Measurements from ENCODE around the gene PTPRN. TPM values are rescaled to one million over a fixed set of nuclear protein-coding genes. Genes with fewer than 3 reads are reported as not detected.
"Not testable (repeated sequence)": the region's sequence is repeated elsewhere in the genome, so short reads cannot be mapped to it uniquely, and the experiment has no call there.

PTPRN gene
- total RNA-seq, 2 experiments from 2014 or later, result 0.04 to 0.42 TPM

GRCh38 chr2:219312683-219313263, 3.6 kb upstream of the PTPRN start:
- POLR2A ChIA-PET, result not testable (repeated sequence)
- CTCF ChIA-PET, result interaction anchor here (1.5 kb wide), 1 partner anchor 18 kb away, joined by 5 read pairs; no protein-coding TSS in a partner anchor

- ChIA-PET CTCF (interaction anchor here (0.6 to 2.0 kb wide), 2 partner anchors 14 to 41 kb away, joined by 4 to 5 read pairs; no protein-coding TSS in a partner anchor), POLR2A (no interaction called here)
Measured at GRCh38 chr2:219308142-219309101, 779 bp downstream of the PTPRN start.

GRCh38 chr2:219306047-219306446, 3.2 kb downstream of the PTPRN start:
- CTCF ChIA-PET, result interaction anchor here (0.8 to 3.0 kb wide), 4 partner anchors 8 to 48 kb away, joined by 3 to 10 read pairs (median 3); no protein-coding TSS in a partner anchor
- POLR2A ChIA-PET, result no interaction called here

- POLR2A ChIA-PET, result no interaction called here
- CTCF ChIA-PET, result interaction anchor here (3.0 kb wide), 1 partner anchor 9 kb away, joined by 10 read pairs; no protein-coding TSS in a partner anchor
Measured at GRCh38 chr2:219304223-219304622, 5.0 kb downstream of the PTPRN start.

GRCh38 chr2:219302412-219302968, 6.7 kb downstream of the PTPRN start:
- ChIA-PET CTCF (no interaction called here), POLR2A (no interaction called here)

- POLR2A ChIA-PET, result no interaction called here
- CTCF ChIA-PET, result interaction anchor here (0.6 to 3.1 kb wide), 7 partner anchors 20 to 141 kb away, joined by 3 to 18 read pairs (median 4); partner anchors contain the start of genes DNAJB2 and NHEJ1
Measured at GRCh38 chr2:219300022-219300421, 9.2 kb downstream of the PTPRN start.

DNA sequence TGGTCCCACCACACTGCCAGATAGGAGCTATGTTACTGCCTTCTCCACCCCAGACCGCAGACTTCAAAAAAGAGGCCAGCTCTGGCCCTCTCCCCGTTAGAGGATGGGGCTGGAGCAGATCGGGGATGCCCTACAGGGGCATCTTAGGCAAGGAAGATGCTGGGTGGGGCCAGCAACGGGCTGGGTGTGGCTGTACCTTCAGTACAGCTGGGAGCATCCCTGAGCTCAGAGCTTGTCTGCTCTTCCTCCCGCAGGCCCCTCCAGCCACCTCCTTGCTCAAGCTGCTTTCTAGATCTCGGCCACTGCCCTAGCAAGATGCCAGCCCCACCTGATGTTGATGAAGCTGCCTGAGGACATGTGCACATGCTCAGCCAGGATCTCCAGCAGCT, 9.8 kb downstream of the PTPRN start:
- POLR2A ChIA-PET, result no interaction called here

GRCh38 chr2:219298759-219299371, 10.3 kb downstream of the PTPRN start:
- POLR2A ChIA-PET, result no interaction called here

More for the DNA sequence above, 9.8 kb downstream of the PTPRN start:
- CTCF ChIA-PET, result interaction anchor here (0.6 to 3.1 kb wide), 9 partner anchors 20 to 141 kb away, joined by 3 to 18 read pairs (median 4); partner anchors contain the start of genes CNPPD1, DNAJB2 and NHEJ1

GRCh38 chr2:219297766-219298456, 11.3 kb downstream of the PTPRN start:
- POLR2A ChIA-PET, result no interaction called here

More at GRCh38 chr2:219298759-219299371, 10.3 kb downstream of the PTPRN start:
- CTCF ChIA-PET, result interaction anchor here (0.6 to 3.1 kb wide), 10 partner anchors 8 to 240 kb away, joined by 3 to 18 read pairs (median 4); partner anchors contain the start of genes CNPPD1 and NHEJ1

GRCh38 chr2:219296631-219297391, 12.4 kb downstream of the PTPRN start:
- CTCF ChIA-PET, result interaction anchor here (0.6 to 1.6 kb wide), 4 partner anchors 18 to 137 kb away, joined by 3 to 5 read pairs (median 3); no protein-coding TSS in a partner anchor
- POLR2A ChIA-PET, result no interaction called here

More at GRCh38 chr2:219297766-219298456, 11.3 kb downstream of the PTPRN start:
- CTCF ChIA-PET, result interaction anchor here (0.8 to 3.1 kb wide), 9 partner anchors 9 to 239 kb away, joined by 3 to 18 read pairs (median 4); partner anchors contain the start of gene NHEJ1

DNA sequence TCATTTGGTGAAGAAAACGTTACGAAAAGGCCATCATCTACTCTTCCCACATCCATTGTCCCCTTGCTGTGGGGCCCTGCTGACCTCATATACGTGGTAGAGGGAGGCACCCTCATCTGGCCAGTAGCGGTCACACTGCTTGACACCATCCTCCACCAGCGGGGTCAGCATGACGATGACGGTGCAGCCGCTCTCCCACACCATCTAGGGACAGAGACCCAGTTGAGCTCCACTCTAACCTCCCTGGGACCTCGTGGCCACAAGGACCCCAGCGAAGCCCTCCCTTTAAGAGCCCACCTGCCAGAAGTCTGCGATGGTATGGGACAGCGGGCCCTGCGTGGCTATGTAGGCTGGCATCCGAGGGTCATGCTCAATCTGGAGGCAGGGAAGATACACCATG, 13.1 kb downstream of the PTPRN start:
- ChIA-PET POLR2A (interaction anchor here (3.2 kb wide), 1 partner anchor 17 kb away, joined by 26 read pairs; the partner anchor contains the start of gene DNAJB2), CTCF (interaction anchor here (1.3 to 4.9 kb wide), 11 partner anchors 9 to 889 kb away, joined by 3 to 76 read pairs (median 10); partner anchors contain the start of genes DNAJB2, NHEJ1, TUBA4A and TUBA4B)

DNA sequence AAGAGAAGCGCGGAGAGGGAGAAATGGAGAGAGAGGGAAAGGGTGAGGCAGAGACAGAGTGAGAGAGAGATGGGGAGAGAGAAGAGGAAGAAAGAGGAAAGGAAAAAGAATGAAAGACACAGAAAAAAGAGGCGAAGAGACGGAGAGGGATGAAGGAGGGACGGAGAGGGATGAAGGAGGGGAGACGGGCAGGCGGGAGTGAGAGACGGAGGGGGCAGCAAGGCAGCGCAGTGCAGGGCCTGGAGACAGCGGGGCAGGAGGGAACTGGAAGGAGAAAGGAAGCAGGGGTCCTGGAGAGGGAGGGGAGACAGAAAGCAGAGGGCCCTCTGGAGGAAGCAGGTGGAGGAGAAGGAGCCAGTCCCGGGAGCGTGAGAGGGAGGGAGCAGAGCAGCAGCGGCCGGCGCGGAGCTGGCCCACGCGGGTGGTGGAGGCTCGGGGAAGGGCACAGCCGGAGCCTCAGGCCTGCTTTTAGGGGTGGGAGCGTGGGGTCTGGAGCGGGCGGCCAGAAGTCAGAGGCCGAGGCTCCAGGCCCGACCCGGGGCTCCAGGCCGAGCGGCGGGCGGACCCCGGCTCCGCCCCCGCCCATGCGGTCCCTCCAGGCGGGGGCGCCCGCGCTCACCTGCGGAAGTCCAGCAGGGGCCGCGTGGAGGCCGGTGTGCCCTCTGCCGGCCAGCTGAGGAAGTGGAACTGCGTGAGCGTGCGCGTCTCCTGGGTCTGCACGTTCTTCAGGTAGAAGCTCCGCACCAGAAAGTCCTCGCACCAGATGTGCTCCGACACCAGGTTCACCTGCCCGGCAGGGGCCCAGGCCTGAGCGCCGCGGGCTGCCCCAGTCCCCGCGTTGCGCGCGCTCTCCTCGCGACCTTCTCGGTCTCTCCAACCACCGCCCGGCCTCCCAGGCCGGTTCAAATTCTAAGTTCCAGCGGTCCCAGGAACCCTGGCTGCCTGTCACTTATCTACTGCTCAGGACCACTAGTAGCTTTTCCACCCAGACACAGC, 14.5 kb downstream of the PTPRN start:
- POLR2A ChIA-PET, result interaction anchor here (0.5 to 3.2 kb wide), 8 partner anchors 8 to 587 kb away, joined by 3 to 26 read pairs (median 6); partner anchors contain the start of genes ANKZF1, ATG9A, DNAJB2 and GLB1L
- CTCF ChIA-PET, result interaction anchor here (0.5 to 4.9 kb wide), 49 partner anchors 8 to 888 kb away, joined by 3 to 76 read pairs (median 5); partner anchors contain the start of genes CNPPD1, DNAJB2, DNPEP and GLB1L

DNA sequence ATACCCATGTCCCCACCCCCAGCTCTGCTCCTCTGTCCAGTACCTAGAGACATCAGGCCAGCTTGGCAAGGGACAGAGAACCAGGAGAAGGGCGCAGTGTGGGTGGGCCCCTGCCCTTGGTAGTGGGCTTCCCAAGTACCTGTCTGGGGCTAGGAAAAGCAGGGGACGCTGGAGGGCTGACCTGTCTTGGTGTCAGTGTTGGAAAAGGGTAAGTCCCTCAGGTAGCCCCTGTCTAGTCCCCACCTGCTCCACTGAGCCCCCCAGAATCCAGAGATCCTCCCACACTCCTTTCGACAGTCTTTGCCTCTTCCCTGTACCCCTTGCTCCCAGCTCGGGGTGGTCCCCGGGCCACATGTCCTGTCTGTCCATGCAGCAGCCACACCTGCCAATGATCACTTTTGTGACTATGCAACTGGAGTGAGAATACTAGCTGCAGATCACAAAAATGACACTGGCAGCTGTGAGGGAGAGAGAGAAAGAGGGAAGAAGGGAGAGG, 15.4 kb downstream of the PTPRN start:
- ChIA-PET CTCF (interaction anchor here (2.1 to 4.9 kb wide), 6 partner anchors 10 to 314 kb away, joined by 5 to 76 read pairs (median 22); partner anchors contain the start of genes DNAJB2, TUBA4A and TUBA4B), POLR2A (interaction anchor here (3.2 kb wide), 1 partner anchor 15 kb away, joined by 26 read pairs; the partner anchor contains the start of gene DNAJB2)

GRCh38 chr2:219292616-219293015, 16.6 kb downstream of the PTPRN start:
- CTCF ChIA-PET, result interaction anchor here (0.9 to 4.9 kb wide), 3 partner anchors 9 to 134 kb away, joined by 3 to 36 read pairs (median 35); partner anchors contain the start of genes TUBA4A and TUBA4B
- POLR2A ChIA-PET, result no interaction called here

- ChIA-PET POLR2A (no interaction called here), CTCF (interaction anchor here (3.4 to 4.9 kb wide), 2 partner anchors 9 to 14 kb away, joined by 19 to 36 read pairs; partner anchors contain the start of gene DNAJB2)
Measured at GRCh38 chr2:219291910-219292490, 17.2 kb downstream of the PTPRN start.
